Hematopoietic multipotent progenitor cell (in vitro differentiated cells): ENCODE measurements around the gene ZNF503. TPM values are rescaled to one million over a fixed set of nuclear protein-coding genes. Genes with fewer than 3 reads are reported as not detected.

Experiments
- DNase-seq, 3 donors: peaks; one replicate each; pipeline ENCODE4 v3.0.0-alpha.2; 2011 to 2015; ENCODE audit warnings: low read depth in 2 of 3, low spot score in 2 of 3
- total RNA-seq: library from RNA; depleted of rRNA; stranded (reverse); fragments of >200 nt; gene quantifications from one replicate; pipeline ENCODE4 v1.2.3, GENCODE V29; 2012

Gene ZNF503
- total RNA-seq, 1 donor, result 0.81 TPM

DNA sequence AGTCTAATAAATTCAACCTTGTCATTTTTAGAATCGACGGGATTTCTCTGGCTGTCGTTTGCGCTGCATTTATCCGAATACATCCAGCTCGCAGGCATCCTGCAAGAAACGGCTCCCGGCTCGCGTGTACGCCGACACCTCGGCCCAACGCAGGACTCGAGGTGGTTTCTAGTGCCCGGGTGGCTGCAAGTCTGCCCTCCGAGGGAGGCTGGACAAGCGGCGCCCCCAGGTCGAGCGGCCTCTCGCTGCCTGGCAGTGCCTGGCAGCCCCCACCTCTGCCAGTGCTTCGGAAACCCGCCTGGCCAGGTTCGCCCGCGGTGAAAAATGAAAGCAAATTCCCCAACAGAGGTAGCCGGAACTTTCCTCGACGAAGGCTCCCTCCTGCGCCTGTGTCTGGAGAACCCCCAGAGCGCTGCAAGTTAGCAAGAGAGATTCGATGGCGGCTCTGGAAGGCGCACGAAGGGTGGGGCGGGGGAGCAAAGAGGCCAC is 5.7 kb upstream of the ZNF503 start:
- no peak for DNase-seq

DNA sequence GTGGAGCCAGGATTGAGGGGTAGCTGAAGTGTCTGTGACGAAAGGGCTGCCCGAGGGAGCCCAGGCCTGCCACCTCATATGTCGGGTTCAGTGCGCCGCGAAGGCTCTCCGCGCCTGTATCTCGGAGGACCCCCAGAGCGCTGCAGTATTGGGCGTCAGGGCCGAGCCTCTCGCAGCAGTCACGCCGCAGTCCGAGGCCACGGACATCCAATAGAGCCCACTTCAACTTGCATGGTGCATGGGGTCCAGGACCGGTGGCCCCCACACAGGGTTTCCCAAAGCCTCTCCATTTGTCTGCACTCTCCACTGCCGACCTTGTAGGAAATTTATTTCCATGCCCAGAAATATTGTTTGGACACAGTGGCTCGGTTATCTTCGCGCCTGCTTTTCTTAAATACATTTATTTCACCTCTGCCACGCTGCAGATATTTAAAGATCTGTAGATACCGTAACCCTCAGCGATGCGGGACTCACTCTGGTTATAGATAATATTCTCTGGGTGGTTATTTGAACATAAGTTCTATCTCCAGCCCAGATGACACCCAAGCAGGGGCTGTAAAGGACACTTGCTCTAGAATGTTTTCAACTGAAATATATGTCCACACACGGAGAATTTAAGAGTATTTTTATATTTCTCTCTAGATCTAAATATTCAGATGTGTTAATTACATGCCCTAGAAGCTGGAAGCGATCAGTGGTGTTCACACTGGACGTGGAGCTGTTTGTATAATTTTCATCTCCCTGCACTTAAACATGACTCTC is 5.1 kb upstream of the ZNF503 start:
- DNase-seq, result no peak

DNA sequence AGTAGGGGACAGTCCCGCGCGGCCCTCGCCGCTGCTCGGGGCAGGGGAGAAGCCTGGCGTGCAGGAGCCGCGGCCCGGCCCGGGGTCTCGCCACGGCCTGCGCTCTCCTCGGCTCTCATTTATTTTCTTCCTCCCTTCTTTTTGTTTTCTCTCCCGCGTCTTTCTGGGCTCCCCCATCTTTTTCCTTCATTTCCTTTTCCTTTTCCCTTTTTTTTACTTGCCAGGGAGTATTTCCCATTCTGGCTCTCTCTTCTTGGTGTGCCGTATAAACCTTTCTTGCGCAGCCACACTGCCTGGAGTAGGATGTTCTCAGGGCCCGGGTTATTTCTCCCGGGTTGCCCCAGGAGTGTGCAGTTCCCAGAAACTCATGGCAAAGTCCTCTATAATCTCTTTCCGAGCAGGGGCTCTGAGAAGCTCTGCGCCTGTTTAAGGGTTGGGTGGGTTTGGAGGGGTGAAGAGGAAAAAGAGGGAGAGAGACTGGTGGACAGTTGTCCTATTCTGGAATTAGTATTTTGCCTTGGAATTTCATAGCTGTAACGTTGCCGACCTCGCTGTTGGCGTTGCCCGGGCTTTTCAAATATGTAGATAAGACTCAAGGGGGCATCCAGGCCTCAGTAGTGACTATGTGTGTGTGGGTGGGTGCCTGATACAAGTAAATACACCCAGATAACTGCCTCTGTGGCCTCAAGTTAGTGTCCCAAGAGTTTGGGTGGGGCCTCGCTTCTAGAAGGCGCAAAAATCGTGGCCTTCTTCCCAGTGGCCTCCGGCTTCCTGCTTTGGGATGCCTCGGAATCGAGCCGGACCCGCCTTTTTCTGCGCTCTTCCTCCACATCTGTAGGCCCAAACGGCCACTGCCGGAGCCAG is 4.3 kb upstream of the ZNF503 start:
- no peak for DNase-seq

DNA sequence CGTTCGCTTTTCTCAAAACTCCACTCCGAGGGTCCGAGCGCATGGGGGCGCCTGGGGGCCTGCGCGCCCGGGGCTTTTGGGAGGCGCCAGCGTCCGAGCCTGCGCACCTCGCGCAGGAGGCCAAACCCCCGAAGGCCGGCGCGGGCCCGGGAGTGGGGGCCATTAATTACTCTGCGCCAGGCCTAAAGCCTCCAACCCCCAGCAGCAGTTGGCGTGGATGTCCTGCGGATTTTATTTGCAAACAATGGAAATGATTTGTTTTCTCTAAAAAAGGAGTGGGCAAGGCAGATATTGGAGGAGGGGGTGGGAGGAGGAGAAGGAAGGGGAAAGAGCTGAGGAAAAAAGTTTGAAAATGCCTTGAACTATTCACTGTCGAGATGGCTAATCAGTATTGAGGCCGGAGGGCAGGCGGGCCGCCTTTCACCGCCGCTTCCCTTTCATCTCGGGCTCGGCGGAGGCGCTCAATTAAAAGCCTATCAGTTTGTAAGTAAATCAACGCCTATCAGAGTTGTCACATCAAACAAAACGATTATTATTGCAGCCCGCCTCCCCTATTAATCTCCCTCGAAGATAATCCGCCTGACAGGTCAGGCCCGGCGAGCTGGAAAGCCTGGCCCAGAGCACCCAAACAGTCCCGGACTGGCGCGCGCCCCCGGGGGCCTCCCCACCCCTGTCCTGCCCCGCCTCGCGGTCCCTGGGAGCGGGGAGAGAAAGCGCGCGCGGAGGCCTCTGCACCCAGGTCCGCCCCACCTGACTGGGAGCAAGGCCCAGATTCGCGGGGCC is 3.4 kb upstream of the ZNF503 start:
- DNase-seq, result no peak

DNA sequence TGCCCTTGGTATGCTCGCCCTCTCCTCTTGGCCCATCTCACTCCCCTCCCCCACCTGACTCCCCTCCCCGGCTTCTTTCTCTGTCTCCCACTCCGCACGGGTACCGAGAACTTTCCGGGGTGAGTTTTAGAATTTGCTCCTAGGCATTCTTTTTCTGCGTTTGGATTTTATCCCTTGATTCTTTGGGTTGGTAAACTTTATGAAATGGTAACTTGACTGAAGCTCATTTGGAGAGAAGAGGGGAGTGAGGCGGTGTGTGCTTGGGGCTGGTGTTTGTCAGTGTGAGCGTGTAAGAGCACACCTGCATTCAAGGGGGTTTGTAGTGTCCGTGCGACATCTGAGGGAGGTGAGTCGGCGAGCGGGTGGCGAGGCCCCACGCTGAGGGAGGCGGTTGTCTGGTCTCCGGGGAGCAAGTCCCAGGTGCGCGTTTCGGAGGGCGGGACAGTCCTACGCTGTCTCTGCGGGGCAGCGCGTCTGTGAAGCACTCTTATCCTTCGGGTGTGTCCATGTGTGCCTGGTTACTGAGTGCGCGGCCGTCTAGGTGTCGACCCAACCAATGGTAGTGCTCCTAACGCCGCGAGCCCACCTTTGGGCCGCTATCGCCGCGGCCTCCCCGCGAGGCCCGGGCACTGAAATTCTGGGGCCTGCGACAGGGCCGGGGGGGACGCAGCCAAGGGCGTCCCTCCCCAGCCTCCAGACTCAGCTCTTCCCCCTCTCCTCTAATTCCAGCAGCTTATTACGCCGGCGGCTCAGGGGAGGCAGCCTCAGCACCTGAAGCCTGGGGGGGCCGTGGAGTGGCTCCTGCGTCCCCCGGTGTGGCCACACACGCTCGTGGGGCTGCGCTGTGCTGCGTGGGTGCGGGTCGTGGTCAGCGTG is 2.6 kb upstream of the ZNF503 start:
- DNase-seq, result no peak

DNA sequence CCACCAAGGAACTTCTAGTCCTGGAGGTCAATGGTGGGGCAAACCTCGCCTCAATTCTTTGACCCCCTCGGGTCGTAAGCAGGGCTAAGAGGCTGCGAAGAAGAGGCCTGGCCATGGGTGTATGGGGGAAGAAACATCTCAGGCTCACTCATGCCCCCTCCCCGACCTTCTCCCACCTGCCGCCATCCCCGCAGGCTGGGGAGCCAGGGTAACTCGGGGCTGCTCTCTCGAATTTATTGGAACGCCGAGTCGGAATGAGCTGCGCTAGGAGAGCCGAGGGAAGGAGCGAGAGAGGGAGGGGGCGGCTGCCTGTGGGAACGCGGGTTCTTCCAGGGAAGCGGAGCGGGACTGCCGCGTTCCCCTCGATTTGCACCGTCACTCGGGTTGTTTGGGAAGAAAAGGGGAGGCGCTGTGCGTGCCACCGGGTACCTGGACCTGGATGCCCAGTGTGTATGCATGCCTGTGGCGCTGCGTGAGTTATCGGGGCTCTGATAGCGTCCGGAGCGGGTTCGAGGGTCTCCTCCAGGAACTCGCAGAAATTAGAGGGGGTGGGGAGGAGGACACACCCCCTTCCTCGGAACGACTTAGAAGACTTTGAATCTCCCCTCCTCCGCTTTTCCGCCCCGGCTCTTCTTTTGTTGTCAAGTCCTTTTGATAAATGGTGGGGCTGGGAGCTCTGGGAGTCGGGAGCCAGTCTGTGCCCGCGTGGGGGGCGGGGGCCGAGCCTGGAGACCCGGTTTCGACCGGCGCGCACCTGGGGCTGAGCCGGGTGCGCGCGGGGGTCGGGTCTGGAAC is 1.8 kb upstream of the ZNF503 start:
- DNase-seq, result no peak

DNA sequence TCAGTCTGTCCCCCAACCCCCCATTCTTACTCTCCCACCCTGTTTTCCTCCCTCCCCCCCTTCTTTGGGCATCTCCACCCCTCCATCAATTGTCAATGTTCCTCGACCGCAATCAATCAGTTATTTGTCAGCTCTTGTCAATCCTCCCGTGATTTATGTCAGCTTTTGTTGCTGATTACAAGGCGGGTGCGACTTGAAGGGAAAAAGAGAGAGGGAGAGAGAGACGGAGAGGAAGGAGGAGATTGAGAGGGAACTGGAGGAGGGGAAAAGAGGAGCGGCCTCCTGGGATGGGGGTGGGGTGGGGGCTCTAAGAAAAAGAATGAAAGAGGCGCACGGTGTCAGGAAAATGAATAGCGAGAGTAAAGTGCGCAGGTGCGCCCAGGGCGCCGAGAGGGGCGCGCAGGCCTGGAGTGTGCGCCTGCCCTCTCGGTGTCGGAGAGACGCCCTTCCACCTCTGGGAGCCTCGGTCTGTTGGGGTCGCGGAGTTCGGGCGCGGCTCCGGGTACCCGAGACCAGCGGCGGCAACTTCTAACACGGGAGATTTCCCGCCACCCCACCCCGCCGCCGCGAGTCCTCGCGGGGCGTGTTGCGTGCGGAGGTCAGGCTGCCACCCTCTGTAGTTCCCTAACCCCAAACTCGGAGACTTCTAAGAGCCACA is 1.1 kb upstream of the ZNF503 start:
- no peak for DNase-seq

DNA sequence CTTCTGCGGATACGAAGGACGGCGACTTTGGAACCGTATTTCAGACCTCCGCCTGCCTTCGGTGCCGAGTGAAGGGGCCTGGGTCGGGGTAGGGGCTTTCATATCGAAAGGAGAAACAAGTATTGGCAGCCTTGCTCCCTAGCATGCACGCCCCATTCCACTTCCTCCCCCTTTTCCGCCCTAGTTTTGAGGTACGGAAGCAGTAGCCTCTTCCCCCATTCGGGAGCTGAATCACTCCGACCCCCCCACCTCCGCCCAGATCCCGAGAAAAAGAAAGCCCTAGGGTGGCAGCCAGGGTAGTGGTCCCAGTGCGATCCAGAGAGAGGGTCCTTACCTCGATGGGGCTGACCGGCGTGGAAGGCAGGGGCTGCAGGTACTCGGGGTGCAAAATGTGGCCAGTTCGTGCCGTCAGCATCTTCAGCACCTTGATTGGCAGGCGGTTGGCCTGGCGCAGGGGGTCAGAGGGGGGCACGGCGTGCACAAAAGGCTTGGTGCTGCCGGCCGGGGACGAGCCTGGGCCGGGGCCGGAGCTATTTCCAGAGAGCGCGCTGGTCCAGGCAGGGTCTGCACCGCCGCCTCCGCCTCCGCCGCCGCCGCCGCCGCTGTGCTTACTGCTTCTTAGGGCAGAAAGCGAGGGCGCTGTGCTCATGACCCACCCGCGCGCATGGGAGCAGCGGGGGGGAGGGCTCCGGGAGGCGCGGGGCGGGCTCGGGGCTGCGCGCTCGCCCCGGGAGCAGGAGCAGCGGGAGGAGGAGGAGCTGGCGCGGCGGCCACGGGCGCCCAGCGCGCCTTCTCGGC is 594 bp downstream of the ZNF503 start:
- DNase-seq, result no peak

DNA sequence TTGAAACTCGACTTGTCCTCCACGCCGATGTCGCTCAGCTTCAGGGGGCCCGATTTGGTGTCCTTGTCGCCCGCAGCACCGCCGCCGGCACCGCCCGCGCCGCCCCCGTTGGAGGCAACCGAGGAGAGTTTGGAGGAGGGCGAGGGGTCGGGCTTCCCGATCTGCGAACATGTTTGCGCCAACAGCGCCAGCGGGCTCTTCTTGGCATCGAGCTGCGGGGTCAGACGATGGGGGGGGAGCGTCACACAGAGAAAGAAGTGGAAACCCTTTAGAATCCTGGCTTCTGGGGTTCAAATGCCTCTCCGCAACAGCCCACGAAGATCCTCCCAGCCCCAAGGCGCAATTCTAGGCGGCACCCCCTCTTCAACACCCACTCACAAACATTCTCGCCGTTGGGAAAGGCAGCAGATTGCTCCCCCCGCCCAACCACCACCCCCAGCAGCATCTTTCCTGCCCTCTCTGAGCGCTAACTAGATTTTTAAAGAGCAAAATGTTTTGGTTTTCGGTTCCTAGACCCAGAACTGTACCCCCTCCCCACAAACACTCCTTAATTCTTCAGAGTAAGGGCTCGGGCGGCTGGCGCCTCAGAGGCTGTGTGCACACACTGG is 1.3 kb downstream of the ZNF503 start:
- DNase-seq, result no peak

DNA sequence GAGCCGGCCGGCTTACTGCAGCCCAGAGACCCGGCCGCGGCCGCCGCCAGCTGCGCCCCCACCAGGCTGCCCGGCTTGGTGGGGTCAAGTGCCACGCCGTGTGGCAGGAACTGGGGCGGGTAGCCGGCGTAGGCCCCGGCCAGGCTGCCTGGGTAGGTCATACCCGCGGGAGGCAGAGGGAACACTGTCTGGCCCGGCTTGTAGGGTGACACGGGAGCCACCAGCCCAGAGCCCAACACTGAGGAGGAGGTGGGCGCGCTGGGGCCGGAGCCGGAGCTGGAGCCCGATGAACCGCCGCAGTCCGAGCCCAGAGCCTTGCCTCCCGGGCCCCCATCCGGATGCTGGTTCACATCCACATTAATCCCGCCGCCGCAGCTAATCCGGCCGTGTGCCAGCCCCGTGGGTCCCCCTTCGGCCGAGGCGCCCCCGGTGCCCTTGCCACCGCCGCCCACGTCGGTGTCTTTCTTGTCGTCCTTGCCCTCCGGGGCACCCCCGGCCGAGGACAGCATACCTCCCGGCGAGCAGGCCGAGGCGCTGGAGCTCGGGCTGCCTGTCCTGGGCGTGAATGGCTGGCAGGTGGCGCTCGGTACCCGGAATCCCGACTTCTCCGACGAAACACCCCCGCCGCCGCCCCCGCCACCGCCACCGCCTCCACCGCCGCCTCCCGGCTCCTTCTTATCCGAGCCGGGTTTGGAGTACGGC is 2.0 kb downstream of the ZNF503 start:
- peak in 1 of 3 donors; percentile 68 for DNase-seq

DNA sequence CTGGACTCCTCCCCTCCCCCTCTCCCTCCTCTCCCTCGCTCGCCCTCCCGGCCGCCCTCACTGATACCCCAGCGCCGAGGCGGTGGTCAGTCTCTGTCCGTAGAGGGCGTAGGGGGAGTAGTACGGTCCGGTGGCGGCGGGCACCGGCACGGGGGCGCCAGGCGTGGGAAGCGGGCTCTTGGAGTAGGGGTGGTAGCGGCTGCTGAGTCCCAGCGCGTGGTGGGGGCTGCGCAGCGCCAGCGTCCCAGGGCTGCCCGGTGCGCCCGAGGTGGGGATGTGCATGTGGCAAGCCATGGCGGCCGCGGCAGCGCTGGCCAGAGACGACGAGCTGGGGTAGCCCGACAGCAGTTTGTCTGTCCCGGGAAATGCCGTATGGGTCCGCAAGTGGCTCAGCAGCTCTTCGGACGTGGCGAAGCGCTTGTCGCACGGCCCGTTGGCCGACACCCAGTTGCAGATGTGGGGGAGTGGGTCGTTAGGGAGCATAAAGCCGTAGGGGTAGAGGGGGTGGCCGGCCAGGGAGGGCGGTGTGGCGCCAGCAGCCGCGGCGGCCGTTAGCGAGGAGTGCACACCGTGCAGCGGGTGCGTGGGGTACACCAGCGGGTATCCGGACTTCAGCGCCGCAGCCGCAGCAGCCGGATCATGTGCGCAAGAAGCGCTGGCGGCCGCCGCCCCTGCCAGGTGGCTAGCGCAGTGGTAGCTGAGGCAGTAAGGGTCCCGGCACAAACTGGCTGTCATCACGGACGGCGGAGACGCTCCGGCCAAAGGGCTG is 2.7 kb downstream of the ZNF503 start:
- DNase-seq, result no peak

DNA sequence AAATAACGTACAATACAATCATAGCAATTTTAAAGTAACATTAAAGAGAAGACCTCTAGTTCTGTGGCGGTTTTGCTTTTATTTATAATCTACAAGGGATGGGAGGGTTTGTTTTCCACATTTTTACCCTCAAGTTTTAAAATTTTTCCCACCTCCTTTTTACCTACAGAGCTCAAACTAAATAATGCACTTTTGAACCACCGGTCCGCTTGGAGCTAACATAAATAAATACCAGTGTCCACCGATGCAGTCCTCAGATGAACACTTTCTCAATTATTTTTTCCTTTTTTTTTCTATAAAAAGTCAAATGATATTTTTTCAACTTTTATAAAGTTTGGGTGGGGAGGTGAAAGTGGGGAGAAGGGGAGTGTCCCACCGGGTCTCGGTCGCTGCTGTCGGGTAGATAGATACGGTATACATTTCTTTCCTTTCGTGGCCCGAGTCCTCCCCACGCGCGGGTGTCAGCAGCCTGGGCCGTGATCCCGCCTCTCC is 3.3 kb downstream of the ZNF503 start:
- DNase-seq, result no peak

DNA sequence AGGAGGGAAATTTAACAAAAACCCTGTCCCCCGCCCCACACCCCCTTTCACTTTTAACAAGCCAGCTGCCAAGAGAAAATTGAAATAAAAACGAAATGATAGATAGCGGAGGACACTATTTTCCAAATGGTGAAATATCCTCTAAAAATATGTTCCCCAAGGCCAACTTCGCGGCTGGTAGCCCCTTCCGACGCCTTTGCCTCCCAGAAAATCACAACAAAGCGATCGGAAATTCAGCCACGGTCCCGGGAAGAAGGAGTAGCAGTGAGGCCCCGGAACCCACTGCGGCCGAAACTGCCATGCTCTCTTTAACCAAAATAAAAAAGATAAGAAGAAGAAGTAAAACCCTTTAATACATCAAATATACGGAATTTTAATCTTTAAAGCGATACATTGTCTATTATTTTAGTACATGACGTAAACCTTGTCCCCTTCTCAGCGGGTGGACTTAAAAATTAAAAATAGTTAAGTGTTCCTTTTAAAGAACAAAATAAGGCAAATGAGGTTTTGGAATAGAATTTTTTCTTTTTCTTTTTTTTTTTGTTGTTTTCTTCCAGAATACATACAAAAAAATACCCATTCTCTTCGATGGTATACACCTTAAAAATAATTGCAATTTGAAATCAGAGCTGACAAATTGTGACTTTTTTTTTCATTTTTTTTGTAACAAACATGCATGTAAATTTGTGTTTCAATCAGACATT is 3.9 kb downstream of the ZNF503 start:
- no peak for DNase-seq

DNA sequence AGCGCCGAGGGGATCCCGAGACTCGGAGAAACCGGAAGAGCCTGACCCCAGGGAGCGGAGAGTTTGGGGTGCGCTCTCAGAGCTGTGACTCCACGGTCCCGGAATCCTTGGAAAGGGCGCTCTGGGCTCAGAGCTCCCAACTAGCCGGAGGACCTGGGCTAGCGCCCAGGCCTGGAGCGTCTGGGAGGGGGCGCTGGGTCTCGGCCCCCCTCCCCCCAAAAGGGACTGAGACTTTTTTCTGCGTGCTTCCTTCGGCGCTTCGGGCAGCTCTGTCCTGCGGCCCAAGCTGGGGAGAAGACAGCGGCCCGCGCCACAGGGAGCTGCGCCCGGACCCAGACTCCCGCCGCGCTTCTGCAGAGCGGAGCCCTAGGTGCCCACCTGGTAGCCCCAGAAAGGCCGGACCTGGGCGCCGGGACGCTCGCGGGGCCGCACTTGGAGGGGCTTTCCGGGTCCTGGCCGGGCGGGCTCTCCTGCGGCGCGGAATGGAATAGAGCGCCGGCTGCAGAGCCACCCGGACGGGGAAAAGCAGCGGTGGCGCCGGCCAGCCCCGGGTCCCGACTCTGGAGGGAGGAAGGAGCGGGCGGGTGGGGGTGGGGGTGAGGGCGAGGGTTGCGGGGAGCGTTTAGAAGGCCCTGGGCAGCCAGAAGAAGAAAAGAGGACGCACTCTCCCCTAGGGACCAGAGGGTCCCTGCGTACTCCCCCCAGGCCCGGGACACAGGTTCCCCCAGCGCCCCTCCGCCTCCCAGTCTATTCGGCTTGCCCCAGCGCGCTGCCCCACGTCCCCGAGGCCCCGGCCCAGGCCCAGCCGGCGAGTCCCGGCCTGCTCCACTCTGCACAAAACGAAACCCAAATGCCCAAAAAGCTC is 4.7 kb downstream of the ZNF503 start:
- no peak for DNase-seq
